Testis (tissue), 2 donors: ENCODE measurements around the gene SLC5A6.

Experiments
- POLR2A ChIP-seq: fragments of 450-650 bp; IDR thresholded peaks from one replicate; pipeline ENCODE4 v1.6.1; 2017; ENCODE audit warnings: antibody characterized with exemption, mild to moderate bottlenecking, moderate library complexity
- TF ChIP-seq, protein P1 (sequence below), 3 experiments: fragments of 450-650 bp in 2 of 3; fragments of 200-600 bp in 1 of 3; sonication (generic) in 1 of 3; IDR thresholded peaks; one replicate each; pipeline ENCODE4 v1.5.1; 2016 to 2019; ENCODE audit warnings: antibody characterized with exemption in 3 of 3, mild to moderate bottlenecking in 2 of 3, moderate library complexity in 1 of 3

GRCh38 chr2:27164960-27165763 lies 46.9 kb downstream of the SLC5A6 start:
- TF ChIP-seq, protein P1, sequence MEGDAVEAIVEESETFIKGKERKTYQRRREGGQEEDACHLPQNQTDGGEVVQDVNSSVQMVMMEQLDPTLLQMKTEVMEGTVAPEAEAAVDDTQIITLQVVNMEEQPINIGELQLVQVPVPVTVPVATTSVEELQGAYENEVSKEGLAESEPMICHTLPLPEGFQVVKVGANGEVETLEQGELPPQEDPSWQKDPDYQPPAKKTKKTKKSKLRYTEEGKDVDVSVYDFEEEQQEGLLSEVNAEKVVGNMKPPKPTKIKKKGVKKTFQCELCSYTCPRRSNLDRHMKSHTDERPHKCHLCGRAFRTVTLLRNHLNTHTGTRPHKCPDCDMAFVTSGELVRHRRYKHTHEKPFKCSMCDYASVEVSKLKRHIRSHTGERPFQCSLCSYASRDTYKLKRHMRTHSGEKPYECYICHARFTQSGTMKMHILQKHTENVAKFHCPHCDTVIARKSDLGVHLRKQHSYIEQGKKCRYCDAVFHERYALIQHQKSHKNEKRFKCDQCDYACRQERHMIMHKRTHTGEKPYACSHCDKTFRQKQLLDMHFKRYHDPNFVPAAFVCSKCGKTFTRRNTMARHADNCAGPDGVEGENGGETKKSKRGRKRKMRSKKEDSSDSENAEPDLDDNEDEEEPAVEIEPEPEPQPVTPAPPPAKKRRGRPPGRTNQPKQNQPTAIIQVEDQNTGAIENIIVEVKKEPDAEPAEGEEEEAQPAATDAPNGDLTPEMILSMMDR (IDR thresholded peaks at IDR 0.05), result no peak
- no peak for TF ChIP-seq POLR2A
